T-helper 1 cell treated with Interleukin-12 subunit alpha and Interleukin-12 subunit beta and Interleukin-4 antibody, amounts not matched to agents 30 ng/mL and 1 ng/mL, for 36 hours (primary cell): ENCODE data around the gene LLGL1. TPM values are rescaled to one million over a fixed set of nuclear protein-coding genes. Genes with fewer than 3 reads are reported as not detected.

Source experiments
- intact Hi-C: fragments of 100-400 bp; cut with micrococcal nuclease; formaldehyde crosslinking; loops from one replicate; pipeline ENCODE4 v1.15.1; 2024
- total RNA-seq: library from RNA; stranded (reverse); gene quantifications from 2 replicates; pipeline ENCODE4 v1.2.3, GENCODE V29; 2022

LLGL1 gene
- total RNA-seq, 1 donor from 2014 or later, result 21.9 TPM

DNA sequence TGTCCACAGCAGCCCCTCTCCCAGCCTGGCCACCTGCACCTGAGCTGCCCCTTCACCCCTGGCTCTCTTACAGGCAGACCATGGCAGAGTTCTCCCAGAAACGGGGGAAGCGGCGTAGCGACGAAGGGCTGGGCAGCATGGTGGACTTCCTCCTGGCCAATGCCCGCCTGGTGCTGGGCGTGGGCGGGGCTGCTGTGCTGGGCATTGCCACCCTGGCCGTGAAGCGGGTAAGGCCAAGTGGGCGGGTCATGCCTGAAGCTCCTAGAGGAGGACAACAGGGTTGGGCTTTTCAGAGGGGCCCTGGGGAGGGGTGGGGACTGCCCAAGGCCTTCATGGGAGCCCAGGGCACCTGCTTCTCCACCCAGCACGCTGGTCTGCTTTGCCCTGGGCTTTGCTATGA, 37.2 kb downstream of the LLGL1 start:
- intact Hi-C loops, result no loop called here

DNA sequence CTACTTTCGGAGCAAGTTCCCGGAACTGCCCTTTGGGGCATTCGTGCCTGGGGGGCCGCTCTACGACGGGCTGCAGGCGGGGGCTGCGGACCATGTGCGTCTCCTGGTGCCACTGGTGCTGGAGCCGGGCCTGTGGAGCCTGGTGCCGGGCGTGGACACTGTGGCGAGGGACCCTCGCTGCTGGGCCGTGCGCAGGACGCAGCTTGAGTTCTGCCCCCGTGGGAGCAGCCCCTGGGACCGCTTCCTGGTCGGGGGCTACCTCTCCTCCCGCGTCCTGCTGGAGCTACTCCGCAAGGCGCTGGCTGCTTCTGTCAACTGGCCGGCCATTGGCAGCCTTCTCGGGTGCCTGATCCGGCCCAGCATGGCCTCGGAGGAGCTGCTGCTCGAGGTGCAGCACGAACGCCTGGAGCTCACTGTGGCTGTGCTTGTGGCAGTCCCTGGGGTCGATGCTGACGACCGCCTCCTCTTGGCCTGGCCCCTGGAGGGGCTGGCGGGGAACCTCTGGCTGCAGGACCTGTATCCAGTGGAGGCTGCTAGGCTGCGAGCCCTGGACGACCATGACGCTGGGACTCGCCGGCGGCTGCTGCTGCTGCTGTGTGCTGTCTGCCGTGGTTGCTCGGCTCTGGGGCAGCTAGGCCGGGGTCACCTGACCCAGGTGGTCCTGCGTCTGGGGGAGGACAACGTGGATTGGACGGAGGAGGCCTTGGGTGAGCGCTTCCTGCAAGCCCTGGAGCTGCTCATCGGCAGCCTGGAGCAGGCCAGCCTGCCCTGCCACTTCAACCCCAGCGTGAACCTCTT, 38.6 kb downstream of the LLGL1 start:
- intact Hi-C loops, result no loop called here

GRCh38 chr17:18267366-18267765, 41.9 kb downstream of the LLGL1 start:
- intact Hi-C loops, result no loop called here

DNA sequence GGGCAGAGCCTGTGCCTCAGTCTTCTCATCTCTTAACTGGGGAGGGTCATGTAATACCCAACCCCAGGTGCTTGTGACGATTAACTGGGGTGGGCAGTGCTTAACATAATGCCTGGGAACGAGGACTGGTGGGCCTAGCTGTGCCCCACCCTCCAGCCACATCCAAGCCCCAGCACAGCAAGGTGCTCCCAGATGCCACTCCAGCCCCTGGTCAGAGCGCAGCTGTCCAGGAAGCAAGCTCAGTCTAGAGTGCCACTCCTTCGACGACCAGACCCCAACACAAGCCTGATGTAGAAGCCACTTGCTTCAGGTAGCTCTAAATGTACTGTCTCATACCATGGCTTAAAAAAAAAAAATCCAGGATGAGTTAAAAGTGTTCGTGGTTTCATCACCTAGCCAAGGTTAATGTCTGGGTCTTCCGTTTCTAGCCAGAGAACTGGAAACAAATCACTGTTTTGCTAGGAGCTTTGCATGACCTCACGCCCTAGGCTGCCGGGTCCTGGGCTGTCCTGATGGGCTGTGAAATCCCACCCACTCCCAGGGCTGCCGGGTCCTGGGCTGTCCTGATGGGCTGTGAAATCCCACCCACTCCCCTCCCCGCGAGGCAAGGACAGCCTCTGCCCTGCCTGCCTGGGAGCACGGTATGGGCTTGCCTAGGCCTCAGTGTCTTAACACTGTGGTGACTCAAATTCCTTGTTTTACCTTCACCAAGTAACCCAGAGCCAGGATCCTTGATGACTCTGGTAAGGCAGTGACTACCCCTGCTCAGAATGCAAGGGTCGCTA, 42.7 kb downstream of the LLGL1 start:
- intact Hi-C loops, result no loop called here

DNA sequence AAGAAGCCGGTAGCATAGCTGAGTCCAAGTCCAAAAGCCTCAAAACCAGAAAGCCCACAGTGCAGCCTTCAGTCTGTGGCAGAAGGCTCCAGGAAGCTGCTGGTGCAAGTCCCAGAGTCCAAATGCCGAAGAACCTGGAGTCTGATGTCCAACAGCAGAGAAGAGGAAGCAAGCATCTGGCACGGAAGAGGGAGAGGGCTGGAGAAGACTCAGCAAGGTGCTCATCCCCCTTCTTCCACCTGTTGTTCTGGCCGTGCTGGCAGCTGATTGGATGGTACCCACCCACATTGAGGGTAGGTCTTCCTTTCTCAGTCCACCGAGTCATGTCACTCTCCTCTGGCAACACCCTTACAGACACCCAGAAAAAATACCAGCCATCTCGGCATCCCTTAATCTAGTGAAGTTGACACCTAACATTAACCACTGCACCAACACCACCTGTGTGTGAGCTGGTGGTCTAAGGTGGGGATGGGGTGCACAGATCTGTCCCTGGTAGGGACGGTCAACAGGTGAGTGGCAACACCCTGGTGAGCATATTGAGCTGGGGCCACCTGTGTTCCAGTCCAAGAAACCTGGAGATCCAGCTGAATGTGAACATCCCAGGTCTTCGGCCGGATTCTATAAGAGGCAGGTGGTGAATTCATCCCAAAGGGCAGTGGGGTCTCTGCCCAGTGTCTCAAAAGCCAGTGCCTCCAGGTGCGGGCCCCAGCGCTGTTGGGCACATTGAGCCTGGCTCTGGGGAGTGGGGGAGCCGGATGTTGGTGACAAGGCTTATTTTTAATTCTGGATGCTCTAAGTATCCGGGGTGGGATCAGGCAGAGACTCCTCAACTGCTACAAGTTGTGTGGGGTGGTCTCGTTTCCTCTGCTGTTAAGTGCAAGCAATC, 44.9 kb downstream of the LLGL1 start:
- intact Hi-C loops, result no loop called here

DNA sequence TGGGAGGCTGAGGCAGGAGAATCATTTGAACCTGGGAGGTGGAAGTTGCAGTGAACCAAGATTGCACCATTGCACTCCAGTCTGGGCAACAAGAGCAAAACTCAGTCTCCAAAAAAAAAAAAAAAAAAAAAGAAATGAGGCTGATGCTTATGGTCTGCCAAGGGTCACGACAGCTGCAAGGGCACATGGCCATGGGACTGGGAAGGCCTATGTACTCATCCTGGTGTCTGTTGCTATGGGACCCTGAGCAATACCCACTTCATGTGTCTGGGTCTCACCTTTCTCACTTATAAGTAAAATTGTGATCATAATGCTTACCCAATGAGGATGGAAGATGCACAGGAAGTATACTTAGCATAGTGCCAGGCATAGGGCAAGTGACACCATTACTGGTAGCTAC, 51.6 kb downstream of the LLGL1 start:
- intact Hi-C loops, result no loop called here

- intact Hi-C loops, result no loop called here
Observed at GRCh38 chr17:18278867-18279266, 53.4 kb downstream of the LLGL1 start.

GRCh38 chr17:18280249-18280648, 54.8 kb downstream of the LLGL1 start:
- intact Hi-C loops, result loop anchor here (10.0 kb wide), 1 partner anchor 65 kb away; no protein-coding TSS in a partner anchor

GRCh38 chr17:18280766-18281371, 55.4 kb downstream of the LLGL1 start:
- intact Hi-C loops, result loop anchor here (10.0 kb wide), 1 partner anchor 64 kb away; no protein-coding TSS in a partner anchor

- intact Hi-C loops, result loop anchor here (10.0 kb wide), 1 partner anchor 63 kb away; no protein-coding TSS in a partner anchor
Observed at GRCh38 chr17:18281788-18282187, 56.4 kb downstream of the LLGL1 start.

DNA sequence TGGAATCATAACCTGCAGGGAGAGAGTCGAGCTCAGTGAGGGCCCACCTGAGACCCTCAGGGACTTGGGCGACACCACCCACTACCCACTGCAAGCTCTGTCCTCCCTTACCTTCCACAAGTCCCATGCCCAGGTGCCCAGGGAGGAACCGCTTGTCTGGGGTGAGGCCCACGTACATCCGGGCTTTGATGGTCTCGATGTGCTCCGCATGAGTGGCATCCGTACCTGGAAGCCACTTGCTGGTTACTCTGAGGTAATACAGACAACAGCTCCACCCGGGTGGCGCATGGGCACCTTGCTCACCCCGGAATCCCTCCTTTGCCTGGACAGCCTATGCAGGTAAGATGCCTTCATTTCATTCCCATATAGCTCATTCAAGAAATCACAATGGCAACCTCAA, 59.9 kb downstream of the LLGL1 start:
- intact Hi-C loops, result loop anchor here (10.0 kb wide), 1 partner anchor 60 kb away; no protein-coding TSS in a partner anchor

GRCh38 chr17:18291718-18292540, 66.5 kb downstream of the LLGL1 start:
- intact Hi-C loops, result no loop called here

Other genes with a start within 250 kb of the LLGL1 start
- gene ATPAF2, start 186.5 kb upstream of the LLGL1 start, total RNA-seq, result 32.7 and 33.2 TPM in 2 replicates
- 9.3 and 10.0 TPM in 2 replicates for gene GID4, start 186.2 kb upstream of the LLGL1 start, total RNA-seq
- 61.2 and 62.4 TPM in 2 replicates for gene DRG2, start 137.7 kb upstream of the LLGL1 start, total RNA-seq
- 0.42 and 0.83 TPM in 2 replicates for gene MYO15A, start 116.9 kb upstream of the LLGL1 start, total RNA-seq
- 98.7 and 100 TPM in 2 replicates for gene ALKBH5, start 41.8 kb upstream of the LLGL1 start, total RNA-seq
- gene FLII, start 33.1 kb downstream of the LLGL1 start, total RNA-seq, result 265 and 288 TPM in 2 replicates
- 8.9 TPM in 2 replicates for gene MIEF2, start 35.0 kb downstream of the LLGL1 start, total RNA-seq
- gene TOP3A, start 89.4 kb downstream of the LLGL1 start, total RNA-seq, result 72.0 and 73.0 TPM in 2 replicates
- gene SMCR8, start 89.7 kb downstream of the LLGL1 start, total RNA-seq, result 30.5 and 31.0 TPM in 2 replicates
- 42.8 and 43.3 TPM in 2 replicates for gene SHMT1, start 137.9 kb downstream of the LLGL1 start, total RNA-seq
- not detected in 2 replicates for gene EVPLL, start 152.1 kb downstream of the LLGL1 start, total RNA-seq